IMR-90 (cell line): ENCODE measurements around the gene SLAMF1. TPM values are rescaled to one million over a fixed set of nuclear protein-coding genes. Genes with fewer than 3 reads are reported as not detected.

Experiments
- ATAC-seq: fragments of 200-7000 bp; cut with Tn5 transposase; 2 replicates; pipeline ENCODE4 v1.9.1; 2020; ENCODE audit warnings: low read depth, mild to moderate bottlenecking, moderate library complexity
- BruUV-seq: library from RNA; stranded (reverse); fragments of 400-500 nt; replicated peaks from 2 replicates; lab custom pipeline; 2021; lab: Mats Ljungman, UMichigan
- CTCF ChIA-PET: fragments of 300-600 bp; formaldehyde crosslinking; extraction: SDS; loops from one replicate; lab custom pipeline; 2021; ENCODE audit warnings: antibody characterized with exemption; lab: Yijun Ruan, JAX
- POLR2A ChIA-PET: fragments of 300-600 bp; sonication (Branson Sonifier 250); formaldehyde crosslinking; loops from one replicate; lab custom pipeline; 2022; ENCODE audit warnings: antibody characterized with exemption; ENCODE audit not compliant: unreplicated experiment; lab: Charles Lee
- DNase-seq: peaks from one replicate; pipeline ENCODE4 v3.0.0; 2013
- H2AFZ ChIP-seq: replicated peaks from 2 replicates; pipeline ENCODE3; 2013; ENCODE audit warnings: low read length, mild to moderate bottlenecking; ENCODE audit not compliant: poor library complexity
- H2AK5ac ChIP-seq: 2 replicates; pipeline ENCODE4 v1.6.1; 2013; ENCODE audit warnings: low read depth, low read length, inconsistent platforms
- H2AK9ac ChIP-seq: replicated peaks from 2 replicates; pipeline ENCODE3; 2013; ENCODE audit warnings: mild to moderate bottlenecking, low read depth, low read length, moderate library complexity; ENCODE audit not compliant: poor library complexity
- H2BK120ac ChIP-seq: 2 replicates; pipeline ENCODE4 v1.6.1; 2013; ENCODE audit warnings: low read depth, low read length, inconsistent platforms
- H2BK15ac ChIP-seq: 3 replicates; pipeline ENCODE4 v1.6.1; 2013; ENCODE audit warnings: low read depth, low read length, inconsistent platforms
- H2BK20ac ChIP-seq: 2 replicates; pipeline ENCODE4 v1.6.1; 2013; ENCODE audit warnings: low read depth, mild to moderate bottlenecking, inconsistent platforms, low read length, moderate library complexity
- H2BK5ac ChIP-seq: 2 replicates; pipeline ENCODE4 v1.6.1; 2013; ENCODE audit warnings: mild to moderate bottlenecking, low read depth, low read length, inconsistent platforms; ENCODE audit not compliant: poor library complexity, severe bottlenecking
- H3K14ac ChIP-seq: replicated peaks from 2 replicates; pipeline ENCODE4 v1.6.1; 2013; ENCODE audit warnings: low read depth, low read length, inconsistent platforms
- H3K18ac ChIP-seq: 2 replicates; pipeline ENCODE4 v1.6.1; 2013; ENCODE audit warnings: low read depth, low read length, control low read depth
- H3K23ac ChIP-seq: 2 replicates; pipeline ENCODE4 v1.6.1; 2013; ENCODE audit warnings: low read depth, low read length, inconsistent platforms
- H3K27ac ChIP-seq: 2 replicates; pipeline ENCODE4 v1.5.1; 2013; ENCODE audit warnings: mild to moderate bottlenecking, control low read depth, low read length; ENCODE audit not compliant: insufficient read depth
- H3K27me3 ChIP-seq: 2 replicates; pipeline ENCODE4 v1.6.1; 2013; ENCODE audit warnings: low read length; ENCODE audit not compliant: control insufficient read depth, insufficient read depth
- H3K36me3 ChIP-seq: 2 replicates; pipeline ENCODE4 v1.6.1; 2013; ENCODE audit warnings: low read length, mixed read lengths; ENCODE audit not compliant: control insufficient read depth, insufficient read depth
- H3K4ac ChIP-seq: 2 replicates; pipeline ENCODE4 v1.6.1; 2013; ENCODE audit warnings: low read depth, low read length, inconsistent platforms
- H3K4me1 ChIP-seq: 2 replicates; pipeline ENCODE4 v1.6.1; 2013; ENCODE audit warnings: low read length, mixed read lengths; ENCODE audit not compliant: control insufficient read depth, insufficient read depth
- H3K4me2 ChIP-seq: 2 replicates; pipeline ENCODE4 v1.6.1; 2013; ENCODE audit warnings: low read depth, mild to moderate bottlenecking, control low read depth, low read length, moderate library complexity
- H3K4me3 ChIP-seq: 2 replicates; pipeline ENCODE4 v1.5.1; 2013; ENCODE audit warnings: low read depth, mild to moderate bottlenecking, control low read depth, low read length, moderate library complexity; ENCODE audit not compliant: insufficient read depth
- H3K56ac ChIP-seq: 2 replicates; pipeline ENCODE4 v1.6.1; 2013; ENCODE audit warnings: low read length, inconsistent platforms; ENCODE audit not compliant: insufficient read depth; ENCODE audit errors: extremely low read depth
- H3K79me1 ChIP-seq, 2 experiments: 2 replicates each; pipeline ENCODE4 v1.6.1; 2013; ENCODE audit warnings: low read length in 2 of 2, inconsistent platforms in 1 of 2, low read depth in 1 of 2
- H3K9ac ChIP-seq: 2 replicates; pipeline ENCODE4 v1.6.1; 2013; ENCODE audit warnings: low read depth, low read length, control low read depth
- H3K9me1 ChIP-seq: 2 replicates; pipeline ENCODE4 v1.6.1; 2013; ENCODE audit warnings: low read length, inconsistent platforms; ENCODE audit not compliant: insufficient read depth
- H3K9me3 ChIP-seq: 2 replicates; pipeline ENCODE4 v1.6.1; 2013; ENCODE audit warnings: low read length; ENCODE audit not compliant: control insufficient read depth, insufficient read depth
- H4K20me1 ChIP-seq: 2 replicates; pipeline ENCODE4 v1.6.1; 2013; ENCODE audit warnings: low read length, inconsistent platforms; ENCODE audit not compliant: insufficient read depth
- H4K5ac ChIP-seq: 2 replicates; pipeline ENCODE4 v1.6.1; 2013; ENCODE audit warnings: mild to moderate bottlenecking, low read depth, low read length, control low read depth
- H4K8ac ChIP-seq, 2 experiments: 2 replicates each; pipeline ENCODE4 v1.6.1; 2013; ENCODE audit warnings: low read depth in 2 of 2, low read length in 2 of 2, control low read depth in 1 of 2, inconsistent platforms in 1 of 2
- H4K91ac ChIP-seq: 2 replicates; pipeline ENCODE4 v1.6.1; 2013; ENCODE audit warnings: low read depth, low read length, inconsistent platforms; ENCODE audit not compliant: insufficient read depth
- BHLHE40 ChIP-seq: fragments of 150-350 bp; IDR thresholded peaks from 2 replicates; pipeline ENCODE4 v1.6.1; 2016; ENCODE audit warnings: mild to moderate bottlenecking, low read depth, low read length
- CHD1 ChIP-seq: IDR thresholded peaks from 2 replicates; pipeline ENCODE4 v1.6.1; 2012; ENCODE audit warnings: low read depth, low read length, improper control_type of control experiment
- FOS ChIP-seq: fragments of 150-350 bp; IDR thresholded peaks from 2 replicates; pipeline ENCODE4 v1.6.1; 2016; ENCODE audit warnings: low read depth, low read length
- MAFK ChIP-seq: IDR thresholded peaks from 2 replicates; pipeline ENCODE4 v1.6.1; 2012; ENCODE audit warnings: low read depth, low read length, improper control_type of control experiment
- MAZ ChIP-seq: IDR thresholded peaks from 2 replicates; pipeline ENCODE4 v1.6.1; 2012; ENCODE audit warnings: low read depth, mild to moderate bottlenecking, low read length, improper control_type of control experiment, moderate library complexity, borderline replicate concordance
- MXI1 ChIP-seq: IDR thresholded peaks from 2 replicates; pipeline ENCODE4 v1.6.1; 2012; ENCODE audit warnings: low read depth, mild to moderate bottlenecking, low read length, moderate library complexity, borderline replicate concordance
- NFE2L2 ChIP-seq: fragments of 150-350 bp; IDR thresholded peaks from 2 replicates; pipeline ENCODE4 v1.6.1; 2016; ENCODE audit warnings: low read depth, mild to moderate bottlenecking, low read length
- POLR2A ChIP-seq: IDR thresholded peaks from 2 replicates; pipeline ENCODE4 v1.6.1; 2012; ENCODE audit warnings: mild to moderate bottlenecking, low read depth, low read length
- RAD21 ChIP-seq: IDR thresholded peaks from 2 replicates; pipeline ENCODE4 v1.6.1; 2012; ENCODE audit warnings: low read length, improper control_type of control experiment
- RCOR1 ChIP-seq: IDR thresholded peaks from 2 replicates; pipeline ENCODE4 v1.6.1; 2012; ENCODE audit warnings: mild to moderate bottlenecking, low read length, improper control_type of control experiment; ENCODE audit not compliant: insufficient replicate concordance
- RFX5 ChIP-seq: IDR thresholded peaks from 2 replicates; pipeline ENCODE4 v1.8.0; 2012; ENCODE audit warnings: low read depth, mild to moderate bottlenecking, low read length, moderate library complexity
- SMC3 ChIP-seq: fragments of 150-350 bp; IDR thresholded peaks from 2 replicates; pipeline ENCODE4 v1.6.1; 2016; ENCODE audit warnings: low read depth, mild to moderate bottlenecking, antibody characterized with exemption, low read length, moderate library complexity
- WGBS, 2 experiments: methylation state at CpG; one replicate each; pipeline versions ENCODE4 v1.1.5 to v1.1.7; 2013; ENCODE audit warnings: missing lambda C conversion rate in 2 of 2; ENCODE audit not compliant: insufficient read length in 1 of 2; ENCODE audit errors: extremely low coverage in 2 of 2; 5-methylcytosine and 5-hydroxymethylcytosine counted together
- dilution Hi-C: fragments of 300-500 bp; cut with HindIII; formaldehyde crosslinking; loops from one replicate; pipeline ENCODE4 v1.14.3; 2018; ENCODE audit warnings: low sequenced_read_pairs; ENCODE audit not compliant: unreplicated experiment
- in situ Hi-C: fragments of 300-500 bp; cut with MboI; formaldehyde crosslinking; loops from 3 replicates; pipeline ENCODE4 v1.14.3; 2019; ENCODE audit warnings: low sequenced_read_pairs, inconsistent platforms, mixed read lengths
- intact Hi-C: fragments of 100-400 bp; cut with micrococcal nuclease; formaldehyde crosslinking; loops from 2 replicates; pipeline ENCODE4 v1.10.0; 2022
- polyA plus RNA-seq, 3 experiments: library from polyadenylated mRNA; depleted of rRNA; stranded (reverse); fragments of >200 nt; gene quantifications; 2 replicates each; pipeline ENCODE4 v1.2.3, GENCODE V29; 2012; ENCODE audit warnings: low replicate concordance in 1 of 3
- total RNA-seq: library from RNA; depleted of rRNA; stranded (reverse); fragments of >200 nt; gene quantifications from 2 replicates; pipeline ENCODE4 v1.2.3, GENCODE V29; 2012
- TF ChIP-seq, protein P1 (sequence below): fragments of 150-350 bp; IDR thresholded peaks from 2 replicates; pipeline ENCODE4 v1.6.1; 2016; ENCODE audit warnings: low read depth, mild to moderate bottlenecking, low read length, moderate library complexity, borderline replicate concordance
- TF ChIP-seq, protein P2 (sequence below): fragments of 150-350 bp; IDR thresholded peaks from 2 replicates; pipeline ENCODE4 v1.6.1; 2017; ENCODE audit warnings: mild to moderate bottlenecking, antibody characterized with exemption, low read length, low read depth

The SLAMF1 gene
- total and polyA plus RNA-seq, 2 of the 4 experiments (the other 2 are of a cell fraction) = not detected

DNA sequence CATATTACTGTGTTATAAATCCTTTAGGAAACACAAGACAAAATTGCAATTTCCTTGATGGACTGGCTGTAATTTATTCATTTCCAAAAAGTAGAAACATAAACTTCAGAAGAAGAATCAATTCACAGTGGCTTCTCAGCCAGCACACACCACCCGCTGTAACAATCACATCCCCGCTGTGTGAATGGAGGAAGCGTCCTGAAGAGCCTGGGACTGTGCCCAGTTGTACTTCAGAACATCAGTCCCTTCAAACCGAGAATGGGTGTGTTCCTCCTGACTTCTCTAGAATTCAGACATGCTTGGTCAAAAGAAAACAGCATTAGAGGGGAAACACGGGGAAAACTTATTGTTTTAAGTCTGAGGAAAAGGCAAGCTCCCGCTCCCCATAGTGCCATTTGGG is 38.8 kb downstream of the SLAMF1 start:
- H2BK5ac ChIP-seq = no peak overlapping the region
- no peaks in the 10 kb centered on the region for H3K9me3 ChIP-seq
- no peak overlapping the region for H2BK20ac ChIP-seq
- H3K9ac ChIP-seq = no peak overlapping the region
- dilution Hi-C loops = no loop called here
- no peak for TF ChIP-seq CHD1
- no peak for TF ChIP-seq NFE2L2
- TF ChIP-seq MXI1 = no peak
- no peak for TF ChIP-seq MAFK
- TF ChIP-seq RCOR1 = no peak
- TF ChIP-seq SMC3 = no peak
- TF ChIP-seq RAD21 = no peak
- no peak for TF ChIP-seq FOS
- TF ChIP-seq, protein P1, sequence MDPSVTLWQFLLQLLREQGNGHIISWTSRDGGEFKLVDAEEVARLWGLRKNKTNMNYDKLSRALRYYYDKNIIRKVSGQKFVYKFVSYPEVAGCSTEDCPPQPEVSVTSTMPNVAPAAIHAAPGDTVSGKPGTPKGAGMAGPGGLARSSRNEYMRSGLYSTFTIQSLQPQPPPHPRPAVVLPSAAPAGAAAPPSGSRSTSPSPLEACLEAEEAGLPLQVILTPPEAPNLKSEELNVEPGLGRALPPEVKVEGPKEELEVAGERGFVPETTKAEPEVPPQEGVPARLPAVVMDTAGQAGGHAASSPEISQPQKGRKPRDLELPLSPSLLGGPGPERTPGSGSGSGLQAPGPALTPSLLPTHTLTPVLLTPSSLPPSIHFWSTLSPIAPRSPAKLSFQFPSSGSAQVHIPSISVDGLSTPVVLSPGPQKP = no peak
- no peak for TF ChIP-seq MAZ
- no peak for TF ChIP-seq POLR2A
- TF ChIP-seq, protein P2, sequence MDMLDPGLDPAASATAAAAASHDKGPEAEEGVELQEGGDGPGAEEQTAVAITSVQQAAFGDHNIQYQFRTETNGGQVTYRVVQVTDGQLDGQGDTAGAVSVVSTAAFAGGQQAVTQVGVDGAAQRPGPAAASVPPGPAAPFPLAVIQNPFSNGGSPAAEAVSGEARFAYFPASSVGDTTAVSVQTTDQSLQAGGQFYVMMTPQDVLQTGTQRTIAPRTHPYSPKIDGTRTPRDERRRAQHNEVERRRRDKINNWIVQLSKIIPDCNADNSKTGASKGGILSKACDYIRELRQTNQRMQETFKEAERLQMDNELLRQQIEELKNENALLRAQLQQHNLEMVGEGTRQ = no peak
- no peak for TF ChIP-seq RFX5
- no peak for TF ChIP-seq BHLHE40
- H2AFZ ChIP-seq = no peak overlapping the region
- H2AK9ac ChIP-seq = no peak overlapping the region
- ATAC-seq (no peak), DNase-seq (no peak)
- no peak overlapping the region for H3K18ac ChIP-seq
- ChIA-PET CTCF (no interaction called here), POLR2A (no interaction called here)
- H3K36me3 ChIP-seq = no peaks in the 10 kb centered on the region
- H3K56ac ChIP-seq = no peak overlapping the region
- H2AK5ac ChIP-seq = no peak overlapping the region
- H2BK120ac ChIP-seq = no peak overlapping the region
- no peak overlapping the region for H3K4ac ChIP-seq
- no TSS peak for BruUV-seq
- H3K79me1 ChIP-seq = no peaks in the 10 kb centered on the region
- H4K5ac ChIP-seq = no peak overlapping the region
- H3K14ac ChIP-seq = no peak overlapping the region
- no peak overlapping the region for H3K4me3 ChIP-seq
- intact Hi-C loops = no loop called here
- H3K27ac ChIP-seq = no peak overlapping the region
- H3K9me1 ChIP-seq = no peaks in the 10 kb centered on the region
- H4K91ac ChIP-seq = no peak overlapping the region
- no peak overlapping the region for H3K23ac ChIP-seq
- no peak overlapping the region for H4K8ac ChIP-seq
- no peak overlapping the region for H2BK15ac ChIP-seq
- no peaks in the 10 kb centered on the region; the same call in 1 of the 2 replicates for H3K27me3 ChIP-seq
- H3K4me2 ChIP-seq = no peak overlapping the region
- H3K4me1 ChIP-seq = no peaks in the 10 kb centered on the region
- H4K20me1 ChIP-seq = no peaks in the 10 kb centered on the region
- in situ Hi-C loops = loop anchor here (5.0 to 25.0 kb wide), 2 partner anchors 181 to 421 kb away; partner anchors contain the start of gene CASQ1
- WGBS, 2 experiments = no CpG with 5 or more reads among the region's 6 CpGs
